Endothelial cell of umbilical vein (primary cell): ENCODE data around the gene TESK1. TPM values are rescaled to one million over a fixed set of nuclear protein-coding genes. Genes with fewer than 3 reads are reported as not detected.

Experiments used
- BruUV-seq: library from RNA; stranded (reverse); fragments of 400-500 nt; replicated peaks from 2 replicates; lab custom pipeline; 2021; lab: Mats Ljungman, UMichigan
- CTCF ChIA-PET: fragments of 300-600, 350-600 bp; sonication (Branson Sonifier 250); formaldehyde crosslinking; loops from one replicate; lab custom pipeline; 2021; ENCODE audit warnings: antibody characterized with exemption, inconsistent platforms; lab: Charles Lee
- POLR2A ChIA-PET: fragments of 300-600, 350-600 bp; sonication (Branson Sonifier 250); formaldehyde crosslinking; loops from one replicate; lab custom pipeline; 2021; ENCODE audit warnings: antibody characterized with exemption, inconsistent platforms; lab: Charles Lee
- DNase-seq: peaks from one replicate; pipeline ENCODE4 v3.0.0-alpha.2; 2011; ENCODE audit warnings: low read depth, low spot score
- FAIRE-seq: peaks from 2 replicates; lab custom pipeline; 2011; peaks lifted over from hg19 to GRCh38; lab: Jason Lieb, UNC
- H2AFZ ChIP-seq: 2 replicates; pipeline ENCODE4 v1.6.0; 2012; ENCODE audit warnings: low read depth, low read length, control low read depth, inconsistent platforms
- H3K27ac ChIP-seq: 2 replicates; pipeline ENCODE4 v1.5.1; 2011; ENCODE audit warnings: low read depth, mild to moderate bottlenecking, control low read depth, low read length, moderate library complexity; ENCODE audit not compliant: insufficient read depth
- H3K27me3 ChIP-seq, 2 experiments: 2 replicates each; pipeline versions ENCODE4 v1.6.0 to v1.6.1; 2011; ENCODE audit warnings: low read length in 2 of 2, mixed read lengths in 1 of 2; ENCODE audit not compliant: control insufficient read depth in 2 of 2, insufficient read depth in 2 of 2
- H3K36me3 ChIP-seq, 2 experiments: 2 replicates in 1 of 2; 3 replicates in 1 of 2; pipeline ENCODE4 v1.5.1; 2011; ENCODE audit warnings: low read length in 2 of 2, mild to moderate bottlenecking in 1 of 2, moderate library complexity in 1 of 2; ENCODE audit not compliant: control insufficient read depth in 2 of 2, insufficient read depth in 2 of 2; ENCODE audit errors: extremely low read depth in 1 of 2
- H3K4me1 ChIP-seq: 3 replicates; pipeline ENCODE4 v1.5.1; 2011; ENCODE audit warnings: mild to moderate bottlenecking, low read length; ENCODE audit not compliant: control insufficient read depth, insufficient read depth; ENCODE audit errors: extremely low read depth
- H3K4me2 ChIP-seq: 2 replicates; pipeline ENCODE4 v1.6.1; 2011; ENCODE audit warnings: low read length, control low read depth, mixed read lengths; ENCODE audit not compliant: insufficient read depth
- H3K4me3 ChIP-seq, 3 experiments: fragments of 200-600 bp in 1 of 3; sonication (generic), shearing (Covaris generic) in 1 of 3; replicated peaks in 1 of 3; 2 replicates each; pipeline ENCODE4 v1.5.1; 2011 to 2016; ENCODE audit warnings: control low read depth in 3 of 3, low read length in 3 of 3, mild to moderate bottlenecking in 2 of 3, inconsistent platforms in 1 of 3, low read depth in 1 of 3, moderate library complexity in 1 of 3; ENCODE audit not compliant: insufficient read depth in 1 of 3
- H3K79me2 ChIP-seq: 2 replicates; pipeline ENCODE4 v1.6.0; 2012; ENCODE audit warnings: low read length, inconsistent platforms; ENCODE audit not compliant: control insufficient read depth, insufficient read depth
- H3K9ac ChIP-seq: replicated peaks from 2 replicates; pipeline ENCODE3; 2011; ENCODE audit warnings: low read length, control low read depth; ENCODE audit not compliant: insufficient read depth; ENCODE audit errors: extremely low read depth
- H3K9me1 ChIP-seq: replicated peaks from 3 replicates; pipeline ENCODE4 v1.6.0; 2011; ENCODE audit warnings: mild to moderate bottlenecking, low read length; ENCODE audit not compliant: control insufficient read depth, insufficient read depth; ENCODE audit errors: extremely low read depth
- H3K9me3 ChIP-seq: replicated peaks from 2 replicates; pipeline ENCODE4 v1.5.1; 2012; ENCODE audit warnings: low read length, inconsistent platforms; ENCODE audit not compliant: control insufficient read depth, insufficient read depth
- H4K20me1 ChIP-seq: replicated peaks from 2 replicates; pipeline ENCODE3; 2011; ENCODE audit warnings: mild to moderate bottlenecking, low read length; ENCODE audit not compliant: control insufficient read depth, insufficient read depth; ENCODE audit errors: extremely low read depth
- EZH2 ChIP-seq: IDR thresholded peaks from 2 replicates; pipeline ENCODE4 v1.6.1; 2012; ENCODE audit warnings: borderline replicate concordance, low read depth, mild to moderate bottlenecking, moderate library complexity, low read length, inconsistent platforms; ENCODE audit not compliant: severe bottlenecking
- FOS ChIP-seq: IDR thresholded peaks from 2 replicates; pipeline ENCODE4 v1.6.1; 2011; ENCODE audit warnings: mild to moderate bottlenecking, low read length, moderate library complexity, borderline replicate concordance; ENCODE audit not compliant: insufficient read depth
- GATA2 ChIP-seq: IDR thresholded peaks from 2 replicates; pipeline ENCODE4 v1.7.0; 2011; ENCODE audit warnings: low read depth, mild to moderate bottlenecking, moderate library complexity, mixed read lengths, low read length; ENCODE audit not compliant: insufficient read length, insufficient read depth
- JUN ChIP-seq: IDR thresholded peaks from 2 replicates; pipeline ENCODE4 v1.6.1; 2011; ENCODE audit warnings: borderline replicate concordance, low read depth; ENCODE audit not compliant: insufficient read length, insufficient read depth
- MYC ChIP-seq: IDR thresholded peaks from one replicate; pipeline ENCODE4 v1.6.1; 2011; ENCODE audit warnings: mild to moderate bottlenecking, low read depth, low read length
- POLR2A ChIP-seq: IDR thresholded peaks from 2 replicates; pipeline ENCODE4 v1.6.1; 2012; ENCODE audit warnings: low read depth, mild to moderate bottlenecking, control low read depth, low read length
- POLR2AphosphoS5 ChIP-seq: IDR thresholded peaks from 2 replicates; pipeline ENCODE4 v1.6.1; 2012; ENCODE audit warnings: low read depth, mild to moderate bottlenecking, control low read depth, low read length, moderate library complexity; ENCODE audit not compliant: insufficient read depth
- dilution Hi-C: fragments of 300-500 bp; cut with MboI; formaldehyde crosslinking; loops from one replicate; pipeline ENCODE4 v1.15.0; 2019; ENCODE audit warnings: low sequenced_read_pairs; ENCODE audit not compliant: extremely low pct_ligation_motif_present
- intact Hi-C: fragments of 100-400 bp; cut with micrococcal nuclease; formaldehyde crosslinking; loops from one replicate; pipeline ENCODE4 v1.10.0; 2022
- microRNA-seq: library from miRNA; unstranded; fragments of <30 nt; microRNA quantifications from one replicate; pipeline ENCODE4 v1.2.0, GENCODE V29; 2021; ENCODE audit warnings: borderline number of aligned reads, borderline replicate concordance
- polyA plus RNA-seq, 4 experiments: library from polyadenylated mRNA; depleted of rRNA in 3 of 4; stranded (reverse) in 3 of 4; unstranded in 1 of 4; fragments of >200 nt; gene quantifications; 2 replicates each; pipeline versions ENCODE4 v1.2.1 to v1.2.3, GENCODE V29; 2011 to 2012; ENCODE audit warnings: missing spikeins in 1 of 4
- small RNA-seq: library from RNA; depleted of rRNA; stranded (forward); fragments of <200 nt; gene quantifications from one replicate; pipeline ENCODE3, GENCODE V24; 2012; ENCODE audit warnings: low replicate concordance, low read depth; ENCODE audit not compliant: insufficient read depth, insufficient read length
- total RNA-seq: library from RNA; stranded (reverse); gene quantifications from 2 replicates; pipeline ENCODE4 v1.2.3, GENCODE V29; 2021
- TF ChIP-seq, protein P1 (sequence below), 2 donors: IDR thresholded peaks; 1 replicate in 1 of 2; 2 replicates in 1 of 2; pipeline ENCODE4 v1.5.1; 2011; ENCODE audit warnings: low read length in 2 of 2, mild to moderate bottlenecking in 2 of 2, moderate library complexity in 2 of 2, control low read depth in 1 of 2, inconsistent platforms in 1 of 2, low read depth in 1 of 2; ENCODE audit not compliant: insufficient read depth in 1 of 2; ENCODE audit errors: extremely low read depth in 1 of 2
- TF ChIP-seq, protein P2 (sequence below): IDR thresholded peaks from 2 replicates; pipeline ENCODE4 v1.6.1; 2011; ENCODE audit not compliant: insufficient read depth, insufficient read length

TESK1 gene
- total and polyA plus RNA-seq, 2 donors (not counting 3 experiments of a cell fraction or from before 2014, with no cell fraction given) = 25.3 to 26.4 TPM

DNA sequence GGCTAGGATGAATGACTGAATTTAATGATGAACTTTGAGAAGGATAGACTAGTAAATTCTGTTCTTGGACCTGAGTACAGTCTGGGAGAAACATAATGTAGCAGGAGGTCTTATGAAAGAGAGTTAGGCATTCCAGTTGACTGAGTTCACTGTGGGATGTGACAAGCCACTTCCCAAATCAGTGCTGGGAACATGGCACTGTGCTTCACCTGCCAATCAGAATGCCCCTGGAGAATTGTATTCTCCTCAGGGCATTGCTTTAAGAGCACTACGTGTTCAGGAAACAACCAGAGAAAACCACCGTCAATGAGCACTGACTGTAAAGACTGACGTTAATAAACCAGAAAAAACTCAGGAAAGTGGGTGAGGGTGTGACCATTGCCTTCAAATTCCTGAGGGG, 54.3 kb downstream of the TESK1 start:
- ChIA-PET CTCF (interaction anchor here (0.8 to 10.0 kb wide), 4 partner anchors 10 to 55 kb away, joined by 3 to 227 read pairs (median 8); partner anchors contain the start of gene TPM2), POLR2A (interaction anchor here (1.6 kb wide), 1 partner anchor 29 kb away, joined by 4 read pairs; no protein-coding TSS in a partner anchor)
- Histone ChIP-seq H3K4me3 (peak overlapping the region in 1 of 3 experiments; percentile 87), H3K4me2 (peak overlapping the region; percentile 93), H3K36me3 (peaks cover 0 to 8% of the 10 kb centered on the region in 2 experiments), H3K9me3 (no peaks in the 10 kb centered on the region), H3K27me3 (no peaks in the 10 kb centered on the region), H3K27ac (peak overlapping the region; percentile 94), H3K4me1 (peaks cover 16% of the 10 kb centered on the region), H2AFZ (no peak overlapping the region), H4K20me1 (no peaks in the 10 kb centered on the region), H3K79me2 (peaks cover 4% of the 10 kb centered on the region), H3K9me1 (no peaks in the 10 kb centered on the region), H3K9ac (peak overlapping the region; percentile 86)
- intact Hi-C loops (loop anchor here (5.0 kb wide), 2 partner anchors 167 to 248 kb away; partner anchors contain the start of genes HRCT1, RUSC2 and SPAAR), dilution Hi-C loops (no loop called here)
- no peak for TF ChIP-seq FOS
- no peak for TF ChIP-seq GATA2
- TF ChIP-seq POLR2AphosphoS5 = no peak
- TF ChIP-seq JUN = no peak
- no peak for TF ChIP-seq EZH2
- TF ChIP-seq, protein P1, sequence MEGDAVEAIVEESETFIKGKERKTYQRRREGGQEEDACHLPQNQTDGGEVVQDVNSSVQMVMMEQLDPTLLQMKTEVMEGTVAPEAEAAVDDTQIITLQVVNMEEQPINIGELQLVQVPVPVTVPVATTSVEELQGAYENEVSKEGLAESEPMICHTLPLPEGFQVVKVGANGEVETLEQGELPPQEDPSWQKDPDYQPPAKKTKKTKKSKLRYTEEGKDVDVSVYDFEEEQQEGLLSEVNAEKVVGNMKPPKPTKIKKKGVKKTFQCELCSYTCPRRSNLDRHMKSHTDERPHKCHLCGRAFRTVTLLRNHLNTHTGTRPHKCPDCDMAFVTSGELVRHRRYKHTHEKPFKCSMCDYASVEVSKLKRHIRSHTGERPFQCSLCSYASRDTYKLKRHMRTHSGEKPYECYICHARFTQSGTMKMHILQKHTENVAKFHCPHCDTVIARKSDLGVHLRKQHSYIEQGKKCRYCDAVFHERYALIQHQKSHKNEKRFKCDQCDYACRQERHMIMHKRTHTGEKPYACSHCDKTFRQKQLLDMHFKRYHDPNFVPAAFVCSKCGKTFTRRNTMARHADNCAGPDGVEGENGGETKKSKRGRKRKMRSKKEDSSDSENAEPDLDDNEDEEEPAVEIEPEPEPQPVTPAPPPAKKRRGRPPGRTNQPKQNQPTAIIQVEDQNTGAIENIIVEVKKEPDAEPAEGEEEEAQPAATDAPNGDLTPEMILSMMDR (IDR thresholded peaks at IDR 0.05; ENCODE audit: extremely low read depth in 1 of 2, insufficient read depth in 1 of 2, low read depth in 1 of 2, low read length in 2 of 2) = no peak
- TF ChIP-seq, protein P2, sequence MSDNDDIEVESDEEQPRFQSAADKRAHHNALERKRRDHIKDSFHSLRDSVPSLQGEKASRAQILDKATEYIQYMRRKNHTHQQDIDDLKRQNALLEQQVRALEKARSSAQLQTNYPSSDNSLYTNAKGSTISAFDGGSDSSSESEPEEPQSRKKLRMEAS = no peak
- no peak for TF ChIP-seq MYC
- no peak for TF ChIP-seq POLR2A
- DNase-seq = no peak
- peak; percentile 78 for FAIRE-seq
- BruUV-seq = no TSS peak

Small RNA genes lying within 50 kb of the gene (microRNA-seq; reads per million reads assigned to microRNA genes)
- gene MIR4667 = not detected

Small RNA genes lying within 50 kb of the gene (small RNA-seq; reads per million reads assigned to genes)
- gene MIR4667 = not detected
- not detected for gene RMRP
- gene RPS29P17 = not detected

Other genes with a start within 250 kb of the TESK1 start
- gene RUSC2, start 115.2 kb upstream of the TESK1 start, total RNA-seq = 46.2 and 52.1 TPM in 2 replicates
- 26.1 and 29.9 TPM in 2 replicates for gene RUSC2, start 115.2 kb upstream of the TESK1 start, polyA plus RNA-seq
- gene CD72, start 13.2 kb downstream of the TESK1 start, total RNA-seq = not detected in 2 replicates
- gene CD72, start 13.2 kb downstream of the TESK1 start, polyA plus RNA-seq = 0.39 TPM in 1 of 2 replicates, not detected in the other
- gene SIT1, start 45.7 kb downstream of the TESK1 start, total RNA-seq = not detected in 2 replicates
- not detected in 2 replicates for gene SIT1, start 45.7 kb downstream of the TESK1 start, polyA plus RNA-seq
- 19,118 and 22,385 TPM in 2 replicates for gene RMRP, start 52.8 kb downstream of the TESK1 start, total RNA-seq
- 359 TPM in 1 of 2 replicates, not detected in the other for gene RMRP, start 52.8 kb downstream of the TESK1 start, polyA plus RNA-seq
- 13.2 and 15.2 TPM in 2 replicates for gene CCDC107, start 53.0 kb downstream of the TESK1 start, total RNA-seq
- gene CCDC107, start 53.0 kb downstream of the TESK1 start, polyA plus RNA-seq = 16.0 and 18.8 TPM in 2 replicates
- 4.6 and 6.5 TPM in 2 replicates for gene ARHGEF39, start 59.9 kb downstream of the TESK1 start, total RNA-seq
- 4.0 and 4.7 TPM in 2 replicates for gene ARHGEF39, start 59.9 kb downstream of the TESK1 start, polyA plus RNA-seq
- gene CA9, start 68.7 kb downstream of the TESK1 start, total RNA-seq = 0.42 TPM in 1 of 2 replicates, not detected in the other
- gene CA9, start 68.7 kb downstream of the TESK1 start, polyA plus RNA-seq = 0.18 and 0.21 TPM in 2 replicates
- gene TPM2, start 84.7 kb downstream of the TESK1 start, total RNA-seq = 257 and 279 TPM in 2 replicates
- gene TPM2, start 84.7 kb downstream of the TESK1 start, polyA plus RNA-seq = 103 and 144 TPM in 2 replicates
- gene TLN1, start 126.9 kb downstream of the TESK1 start, total RNA-seq = 424 and 450 TPM in 2 replicates
- 120 and 137 TPM in 2 replicates for gene TLN1, start 126.9 kb downstream of the TESK1 start, polyA plus RNA-seq
- gene CREB3, start 127.4 kb downstream of the TESK1 start, total RNA-seq = 36.4 and 39.8 TPM in 2 replicates
- 45.9 and 52.1 TPM in 2 replicates for gene CREB3, start 127.4 kb downstream of the TESK1 start, polyA plus RNA-seq
- 158 and 196 TPM in 2 replicates for gene GBA2, start 144.0 kb downstream of the TESK1 start, total RNA-seq
- gene GBA2, start 144.0 kb downstream of the TESK1 start, polyA plus RNA-seq = 99.9 and 110 TPM in 2 replicates
- 23.3 and 29.0 TPM in 2 replicates for gene RGP1, start 144.0 kb downstream of the TESK1 start, total RNA-seq
- gene RGP1, start 144.0 kb downstream of the TESK1 start, polyA plus RNA-seq = 12.7 and 15.0 TPM in 2 replicates
- 18.8 and 25.6 TPM in 2 replicates for gene MSMP, start 149.0 kb downstream of the TESK1 start, total RNA-seq
- gene MSMP, start 149.0 kb downstream of the TESK1 start, polyA plus RNA-seq = 23.5 and 29.0 TPM in 2 replicates
- 25.6 and 28.7 TPM in 2 replicates for gene NPR2, start 186.3 kb downstream of the TESK1 start, total RNA-seq
- 14.4 and 16.4 TPM in 2 replicates for gene NPR2, start 186.3 kb downstream of the TESK1 start, polyA plus RNA-seq
- 0.69 TPM in 1 of 2 replicates, not detected in the other for gene SPAG8, start 207.0 kb downstream of the TESK1 start, total RNA-seq
- 0.21 TPM in 2 replicates for gene SPAG8, start 207.0 kb downstream of the TESK1 start, polyA plus RNA-seq
- 27.2 and 37.4 TPM in 2 replicates for gene HINT2, start 209.8 kb downstream of the TESK1 start, total RNA-seq
- 41.6 and 42.1 TPM in 2 replicates for gene HINT2, start 209.8 kb downstream of the TESK1 start, polyA plus RNA-seq
- gene FAM221B, start 223.5 kb downstream of the TESK1 start, total RNA-seq = not detected in 2 replicates
- gene FAM221B, start 223.5 kb downstream of the TESK1 start, polyA plus RNA-seq = not detected in 2 replicates
- gene TMEM8B, start 224.0 kb downstream of the TESK1 start, total RNA-seq = 2.5 and 2.9 TPM in 2 replicates
- 3.6 and 3.8 TPM in 2 replicates for gene TMEM8B, start 224.0 kb downstream of the TESK1 start, polyA plus RNA-seq